K562 treated with DMSO at 1 percent for 24 hours (cell line): ENCODE measurements around the gene MAP2K2. TPM values are rescaled to one million over a fixed set of nuclear protein-coding genes. Genes with fewer than 3 reads are reported as not detected.

ENCODE experiments used
- total RNA-seq: library from RNA; unstranded; fragments of 300-600 nt; gene quantifications from 2 replicates; pipeline ENCODE4 v1.2.3, GENCODE V29; 2022; ENCODE audit warnings: low read depth; ENCODE audit not compliant: insufficient read depth

The MAP2K2 gene
- 343 and 376 TPM in 2 replicates for total RNA-seq

GRCh38 chr19:4123615-4124568 is at the start of gene MAP2K2:
Gene MAP2K2, minus strand, starts transcription at chr19:4124122. Its CDS starts 247 bp downstream, at chr19:4123875.

GRCh38 chr19:4066682-4067395 is 57.1 kb downstream of the MAP2K2 start, which contains the start of gene ZBTB7A:
Gene ZBTB7A, minus strand, starts transcription at chr19:4066899. Its CDS starts 11,667 bp downstream, at chr19:4055232.

Other genes with a start within 250 kb of the MAP2K2 start
- gene ATCAY, start 243.4 kb downstream of the MAP2K2 start, total RNA-seq, result not detected in 2 replicates
- gene NMRK2, start 191.1 kb downstream of the MAP2K2 start, total RNA-seq, result not detected in 2 replicates
- gene DAPK3, start 153.0 kb downstream of the MAP2K2 start, total RNA-seq, result 123 and 133 TPM in 2 replicates
- 4,377 and 5,020 TPM in 2 replicates for gene EEF2, start 138.7 kb downstream of the MAP2K2 start, total RNA-seq
- gene PIAS4, start 116.4 kb downstream of the MAP2K2 start, total RNA-seq, result 32.2 and 36.5 TPM in 2 replicates
- gene ZBTB7A, start 57.2 kb downstream of the MAP2K2 start, total RNA-seq, result 32.3 and 33.0 TPM in 2 replicates
- gene CREB3L3, start 29.5 kb upstream of the MAP2K2 start, total RNA-seq, result 0.31 TPM in 1 of 2 replicates, not detected in the other
- 51.7 and 55.7 TPM in 2 replicates for gene SIRT6, start 58.4 kb upstream of the MAP2K2 start, total RNA-seq
- gene ANKRD24, start 58.6 kb upstream of the MAP2K2 start, total RNA-seq, result 0.54 and 1.0 TPM in 2 replicates
- gene EBI3, start 105.4 kb upstream of the MAP2K2 start, total RNA-seq, result 5.8 and 9.7 TPM in 2 replicates
- gene YJU2, start 123.0 kb upstream of the MAP2K2 start, total RNA-seq, result 32.8 and 33.7 TPM in 2 replicates
- gene SHD, start 155.1 kb upstream of the MAP2K2 start, total RNA-seq, result 2.9 and 7.2 TPM in 2 replicates
- not detected in 2 replicates for gene TMIGD2, start 178.3 kb upstream of the MAP2K2 start, total RNA-seq
- 0.96 and 1.2 TPM in 2 replicates for gene FSD1, start 180.5 kb upstream of the MAP2K2 start, total RNA-seq
- 1.0 and 2.4 TPM in 2 replicates for gene STAP2, start 214.7 kb upstream of the MAP2K2 start, total RNA-seq
- 17.5 and 22.6 TPM in 2 replicates for gene MPND, start 219.4 kb upstream of the MAP2K2 start, total RNA-seq